H9 (cell line): Measurements from ENCODE around the gene PDE4B. TPM values are rescaled to one million over a fixed set of nuclear protein-coding genes. Genes with fewer than 3 reads are reported as not detected.

ENCODE experiments used
- DNase-seq: peaks from one replicate; pipeline ENCODE4 v3.0.0-alpha.2; 2017
- H2AFZ ChIP-seq: one replicate; pipeline ENCODE4 v1.6.1; 2013; ENCODE audit warnings: mild to moderate bottlenecking, low read length, control low read depth, moderate library complexity
- H2AK5ac ChIP-seq: 2 replicates; pipeline ENCODE4 v1.6.1; 2013; ENCODE audit warnings: low read length, control low read depth, mixed read lengths; ENCODE audit not compliant: insufficient read length
- H2BK120ac ChIP-seq: one replicate; pipeline ENCODE4 v1.6.1; 2013; ENCODE audit warnings: low read depth, mild to moderate bottlenecking, low read length, control low read depth, inconsistent platforms; ENCODE audit not compliant: poor library complexity, severe bottlenecking
- H2BK12ac ChIP-seq: 2 replicates; pipeline ENCODE4 v1.6.1; 2013; ENCODE audit warnings: low read length, control low read depth, mixed read lengths, low read depth; ENCODE audit not compliant: insufficient read length
- H2BK15ac ChIP-seq: 2 replicates; pipeline ENCODE4 v1.6.1; 2013; ENCODE audit warnings: low read depth, low read length, control low read depth
- H2BK20ac ChIP-seq: one replicate; pipeline ENCODE4 v1.6.1; 2013; ENCODE audit warnings: low read depth, mild to moderate bottlenecking, low read length, control low read depth, inconsistent platforms; ENCODE audit not compliant: poor library complexity, severe bottlenecking
- H2BK5ac ChIP-seq: 2 replicates; pipeline ENCODE4 v1.6.1; 2013; ENCODE audit warnings: low read length, control low read depth, mixed read lengths; ENCODE audit not compliant: insufficient read length
- H3K14ac ChIP-seq: 2 replicates; pipeline ENCODE4 v1.6.1; 2013; ENCODE audit warnings: low read length, control low read depth; ENCODE audit not compliant: insufficient read depth
- H3K18ac ChIP-seq: 2 replicates; pipeline ENCODE4 v1.6.1; 2013; ENCODE audit warnings: low read depth, mild to moderate bottlenecking, mixed read lengths, low read length, control low read depth; ENCODE audit not compliant: insufficient read length
- H3K23ac ChIP-seq: 2 replicates; pipeline ENCODE4 v1.6.1; 2013; ENCODE audit warnings: low read length, control low read depth, mixed read lengths, low read depth; ENCODE audit not compliant: insufficient read length
- H3K23me2 ChIP-seq: 2 replicates; pipeline ENCODE4 v1.6.1; 2013; ENCODE audit warnings: low read depth, mild to moderate bottlenecking, mixed read lengths, low read length, control low read depth; ENCODE audit not compliant: insufficient read length, poor library complexity, severe bottlenecking
- H3K27ac ChIP-seq: 2 replicates; pipeline ENCODE4 v1.5.1; 2013; ENCODE audit warnings: low read length, control low read depth, mixed read lengths, low read depth; ENCODE audit not compliant: insufficient read length
- H3K27me3 ChIP-seq: 2 replicates; pipeline ENCODE4 v1.6.1; 2013; ENCODE audit warnings: low read length, control low read depth, inconsistent platforms; ENCODE audit not compliant: insufficient read depth
- H3K4ac ChIP-seq: 2 replicates; pipeline ENCODE4 v1.6.1; 2013; ENCODE audit warnings: low read depth, mild to moderate bottlenecking, control low read depth, inconsistent platforms, low read length, moderate library complexity
- H3K4me1 ChIP-seq: 2 replicates; pipeline ENCODE4 v1.6.1; 2013; ENCODE audit warnings: low read length, control low read depth, inconsistent platforms; ENCODE audit not compliant: insufficient read depth
- H3K4me2 ChIP-seq: 2 replicates; pipeline ENCODE4 v1.6.1; 2013; ENCODE audit warnings: low read length, control low read depth, mixed read lengths; ENCODE audit not compliant: insufficient read length, insufficient read depth
- H3K56ac ChIP-seq: 2 replicates; pipeline ENCODE4 v1.6.1; 2013; ENCODE audit warnings: low read depth, mild to moderate bottlenecking, mixed read lengths, low read length, control low read depth; ENCODE audit not compliant: insufficient read length
- H3K79me1 ChIP-seq: 2 replicates; pipeline ENCODE4 v1.6.1; 2013; ENCODE audit warnings: low read depth, mild to moderate bottlenecking, moderate library complexity, low read length, control low read depth, inconsistent platforms; ENCODE audit not compliant: insufficient read depth, poor library complexity, severe bottlenecking
- H3K79me2 ChIP-seq: 2 replicates; pipeline ENCODE4 v1.6.1; 2013; ENCODE audit warnings: low read length, control low read depth, inconsistent platforms; ENCODE audit not compliant: insufficient read depth
- H3K9ac ChIP-seq: 2 replicates; pipeline ENCODE4 v1.6.1; 2013; ENCODE audit warnings: low read length, control low read depth, mixed read lengths; ENCODE audit not compliant: insufficient read length; ENCODE audit errors: extremely low read depth
- H3K9me3 ChIP-seq: one replicate; pipeline ENCODE4 v1.6.1; 2013; ENCODE audit warnings: low read depth, low read length, inconsistent platforms; ENCODE audit not compliant: control insufficient read depth
- H3T11ph ChIP-seq: one replicate; pipeline ENCODE4 v1.6.1; 2013; ENCODE audit warnings: mild to moderate bottlenecking, low read length, control low read depth, inconsistent platforms
- H4K20me1 ChIP-seq: one replicate; pipeline ENCODE4 v1.6.1; 2013; ENCODE audit not compliant: control insufficient read depth, insufficient read length, insufficient read depth
- H4K5ac ChIP-seq: 2 replicates; pipeline ENCODE4 v1.6.1; 2013; ENCODE audit warnings: low read depth, mild to moderate bottlenecking, mixed read lengths, low read length, control low read depth; ENCODE audit not compliant: insufficient read length
- H4K8ac ChIP-seq: replicated peaks from 2 replicates; pipeline ENCODE4 v1.6.1; 2013; ENCODE audit warnings: low read length, control low read depth, mixed read lengths, low read depth; ENCODE audit not compliant: insufficient read length
- H4K91ac ChIP-seq: 2 replicates; pipeline ENCODE4 v1.6.1; 2013; ENCODE audit warnings: low read depth, mild to moderate bottlenecking, moderate library complexity, mixed read lengths, low read length, control low read depth; ENCODE audit not compliant: insufficient read length
- H3K27ac Mint-ChIP-seq, 3 experiments: 2 replicates in 2 of 3; 3 replicates in 1 of 3; pipeline ENCODE4 v1.8.0; 2020 to 2021; ENCODE audit warnings: mixed read lengths in 3 of 3, mild to moderate bottlenecking in 1 of 3, moderate library complexity in 1 of 3
- H3K27me3 Mint-ChIP-seq: 2 replicates; pipeline ENCODE4 v1.8.0; 2021; ENCODE audit warnings: low read depth, mild to moderate bottlenecking, moderate library complexity, mixed read lengths
- H3K36me3 Mint-ChIP-seq, 3 experiments: 2 replicates in 2 of 3; 3 replicates in 1 of 3; pipeline ENCODE4 v1.8.0; 2020 to 2021; ENCODE audit warnings: low read depth in 3 of 3, mixed read lengths in 3 of 3; ENCODE audit not compliant: insufficient read depth in 1 of 3
- H3K4me1 Mint-ChIP-seq, 2 experiments: 2 replicates each; pipeline ENCODE4 v1.8.0; 2020; ENCODE audit warnings: mixed read lengths in 2 of 2
- H3K4me3 Mint-ChIP-seq, 2 experiments: 2 replicates in 1 of 2; 3 replicates in 1 of 2; pipeline ENCODE4 v1.8.0; 2020 to 2021; ENCODE audit warnings: mild to moderate bottlenecking in 2 of 2, mixed read lengths in 2 of 2, moderate library complexity in 1 of 2
- H3K9me3 Mint-ChIP-seq, 2 experiments: 2 replicates in 1 of 2; 3 replicates in 1 of 2; pipeline ENCODE4 v1.8.0; 2020; ENCODE audit warnings: mild to moderate bottlenecking in 2 of 2, mixed read lengths in 2 of 2, moderate library complexity in 1 of 2
- CTCF ChIP-seq: fragments of 200-600 bp; sonication (generic); conservative IDR thresholded peaks from 3 replicates; pipeline ENCODE4 v1.8.0; 2021; ENCODE audit warnings: antibody characterized with exemption, mild to moderate bottlenecking
- WGBS: extraction: QIAGEN DNeasy Blood & Tissue Kit; methylation state at CpG from one replicate; pipeline ENCODE4 v1.1.7; 2013; ENCODE audit warnings: missing lambda C conversion rate, low lambda C conversion rate, mixed read lengths; ENCODE audit not compliant: insufficient read length; ENCODE audit errors: extremely low coverage; 5-methylcytosine and 5-hydroxymethylcytosine counted together
- total RNA-seq: library from RNA; stranded (reverse); gene quantifications from 2 replicates; pipeline ENCODE4 v1.2.1, GENCODE V29; 2021

Gene PDE4B
- total RNA-seq, 1 experiment from 2014 or later = 19.8 TPM

- H3K9ac ChIP-seq = no peak overlapping the region
- H3K56ac ChIP-seq = no peak overlapping the region
- no peak overlapping the region for H2BK120ac ChIP-seq
- H3K9me3 Mint-ChIP-seq = no peaks in the 10 kb centered on the region
- no peaks in the 10 kb centered on the region for H3K79me2 ChIP-seq
- H3K27me3 Mint-ChIP-seq = no peaks in the 10 kb centered on the region
- peaks cover 10% of the 10 kb centered on the region for H3K4me1 ChIP-seq
- no peak overlapping the region for H3K27ac ChIP-seq
- no peak overlapping the region for H2AK5ac ChIP-seq
- no peak overlapping the region for H4K5ac ChIP-seq
- no peak overlapping the region for H2BK20ac ChIP-seq
- TF ChIP-seq CTCF = no peak
- H3K27me3 ChIP-seq = no peaks in the 10 kb centered on the region
- H2BK15ac ChIP-seq = no peak overlapping the region
- no peak for DNase-seq
- H3K4me3 Mint-ChIP-seq = no peak overlapping the region
- no peak overlapping the region for H4K8ac ChIP-seq
- H3K4me2 ChIP-seq = no peak overlapping the region
- no peak overlapping the region for H3K23ac ChIP-seq
- no peak overlapping the region for H2BK5ac ChIP-seq
- H2AFZ ChIP-seq = no peak overlapping the region
- no peaks in the 10 kb centered on the region for H3K9me3 ChIP-seq
- H3T11ph ChIP-seq = no peak overlapping the region
- H3K79me1 ChIP-seq = no peaks in the 10 kb centered on the region
- WGBS = no CpG with 5 or more reads among the region's 2 CpGs
- no peak overlapping the region for H4K91ac ChIP-seq
- no peaks in the 10 kb centered on the region for H3K36me3 Mint-ChIP-seq
- no peak overlapping the region for H3K18ac ChIP-seq
- no peak overlapping the region for H3K14ac ChIP-seq
- H3K23me2 ChIP-seq = no peaks in the 10 kb centered on the region
- H3K4ac ChIP-seq = no peak overlapping the region
- H2BK12ac ChIP-seq = no peak overlapping the region
- H3K27ac Mint-ChIP-seq = no peak overlapping the region
- peaks cover 37 to 39% of the 10 kb centered on the region in 2 experiments for H3K4me1 Mint-ChIP-seq
- no peaks in the 10 kb centered on the region for H4K20me1 ChIP-seq
These were observed 481.0 kb downstream of the PDE4B start for GRCh38 chr1:66273656-66274055.
